ENCODE measurements around the gene MS4A5.

DNA sequence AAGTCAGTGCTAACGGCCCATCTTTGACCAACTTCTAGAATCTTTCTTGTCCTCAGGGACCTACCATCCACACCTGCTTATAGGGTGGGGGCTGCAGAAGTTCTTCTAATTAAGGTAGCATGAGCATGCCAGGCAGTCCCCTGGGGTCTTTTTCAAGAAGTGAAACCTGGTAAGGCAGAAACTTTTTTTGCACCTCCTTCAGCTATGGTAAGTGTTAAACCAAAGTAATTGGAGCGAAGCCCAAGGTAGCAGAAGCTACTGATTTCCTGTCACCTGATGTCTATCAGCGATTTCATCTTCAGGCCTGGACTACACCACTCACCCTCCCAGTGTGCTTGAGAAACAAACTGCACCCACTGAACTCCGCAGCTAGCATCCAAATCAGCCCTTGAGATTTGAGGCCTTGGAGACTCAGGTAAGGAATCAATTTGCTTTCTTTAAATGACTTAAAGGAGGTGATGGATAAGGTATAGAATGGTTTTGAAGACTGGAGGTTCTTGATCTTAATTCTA is 26.2 kb downstream of the MS4A5 start, which contains the start of gene MS4A1:
- no peak for TF ChIP-seq GATA2 (IDR thresholded peaks at IDR 0.05; ENCODE audit: low read depth, low read length)
- TF ChIP-seq GATA3 (IDR thresholded peaks at IDR 0.05; ENCODE audit: low read depth, low read length): no peak

Measured in SH-SY5Y (cell line).